Activated gamma-delta T cell treated with anti-CD3 and anti-CD28 coated beads, Interleukin-2, amount 50 U/mL, for 16 hours (primary cell): ENCODE measurements around the gene BTBD10.

ENCODE experiments used
- DNase-seq: peaks from one replicate; pipeline ENCODE4 v3.0.0-alpha.2; 2020; ENCODE audit warnings: low read depth

Gene BTBD10

GRCh38 chr11:13462901-13463778 lies at the start of gene BTBD10:
Gene BTBD10, minus strand, starts transcription at chr11:13463222. Its CDS starts 18,098 bp downstream, at chr11:13445124.
- DNase-seq, result peak; percentile 83

GRCh38 chr11:13503393-13503792 lies 40.4 kb upstream of the BTBD10 start:
- DNase-seq, result no peak

GRCh38 chr11:13502492-13502891 lies 39.5 kb upstream of the BTBD10 start:
- DNase-seq, result no peak

GRCh38 chr11:13495929-13496328 lies 32.9 kb upstream of the BTBD10 start, which contains the start of gene PTH:
Gene PTH, minus strand, starts transcription at chr11:13495997. Its CDS starts 3,142 bp downstream, at chr11:13492855.
- DNase-seq, result no peak

- no peak for DNase-seq
Observed at GRCh38 chr11:13494051-13494450, 31.0 kb upstream of the BTBD10 start.

DNA sequence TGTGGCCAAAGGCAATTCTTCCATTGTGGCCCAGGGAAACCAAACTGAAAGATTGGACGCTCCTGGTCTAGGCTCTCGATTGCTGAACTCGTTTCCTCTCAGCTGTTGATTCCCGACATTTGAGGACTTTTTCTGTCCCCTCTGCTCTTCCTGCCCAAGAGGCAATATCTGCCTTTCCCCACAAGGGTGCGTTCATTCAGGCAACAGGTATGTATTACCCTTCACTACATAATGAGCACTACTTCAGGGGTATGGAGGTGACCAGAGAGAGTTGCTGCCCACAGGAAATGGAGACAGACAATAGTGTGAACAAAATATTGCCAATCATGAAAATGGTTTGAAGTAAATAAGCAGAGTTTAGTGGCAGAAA lies 24.6 kb upstream of the BTBD10 start:
- no peak for DNase-seq

DNA sequence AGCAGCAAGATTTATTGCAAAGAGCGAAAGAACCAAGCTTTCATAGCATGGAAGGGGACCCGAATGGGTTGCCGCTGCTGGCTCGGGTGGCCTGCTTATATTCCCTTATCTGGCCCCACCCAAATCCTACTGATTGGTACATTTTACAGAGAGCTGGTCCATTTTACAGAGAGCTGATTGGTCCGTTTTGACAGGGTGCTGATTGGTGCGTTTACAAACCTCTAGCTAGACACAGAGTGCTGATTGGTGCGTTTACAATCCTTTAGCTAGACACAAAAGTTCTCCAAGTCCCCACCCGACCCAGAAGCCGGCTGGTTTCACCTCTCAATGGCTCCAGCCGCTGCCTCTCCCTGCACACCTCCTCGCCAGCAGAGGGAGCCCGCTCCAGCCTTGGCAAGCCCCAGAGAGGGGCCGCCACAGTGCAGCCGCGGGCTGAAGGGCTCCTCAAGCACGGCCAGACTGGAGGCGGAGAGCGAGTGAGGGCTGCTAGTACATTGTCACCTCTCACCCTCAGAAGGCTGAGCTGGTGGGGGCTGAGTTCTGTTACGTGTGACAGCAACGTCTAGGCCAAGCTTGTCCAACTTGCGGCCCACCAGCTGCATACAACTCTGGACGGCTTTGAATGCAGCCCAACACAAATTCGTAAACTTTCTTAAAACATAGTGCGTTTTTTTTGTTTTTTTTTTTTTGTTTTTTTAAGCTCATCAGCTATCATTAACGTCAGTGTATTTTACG lies 24.1 kb upstream of the BTBD10 start:
- peak; percentile 52 for DNase-seq

DNA sequence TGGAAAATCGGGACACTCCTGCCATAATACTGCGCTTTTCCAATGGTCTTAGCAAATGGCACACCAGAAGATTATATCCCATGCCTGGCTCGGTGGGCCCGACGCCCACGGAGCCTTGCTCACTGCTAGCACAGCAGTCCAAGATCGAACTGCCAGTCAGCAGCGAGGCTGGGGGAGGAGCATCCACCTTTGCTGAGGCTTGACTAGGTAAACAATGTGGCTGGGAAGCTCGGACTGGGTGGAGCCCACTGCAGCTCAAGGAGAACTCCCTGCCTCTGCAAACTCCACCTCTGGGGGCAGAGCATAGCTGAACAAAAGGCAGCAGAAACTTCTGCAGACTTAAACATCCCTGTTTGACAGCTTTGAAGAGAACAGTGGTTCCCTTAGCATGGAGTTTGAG lies 17.2 kb upstream of the BTBD10 start:
- DNase-seq, result no peak

DNA sequence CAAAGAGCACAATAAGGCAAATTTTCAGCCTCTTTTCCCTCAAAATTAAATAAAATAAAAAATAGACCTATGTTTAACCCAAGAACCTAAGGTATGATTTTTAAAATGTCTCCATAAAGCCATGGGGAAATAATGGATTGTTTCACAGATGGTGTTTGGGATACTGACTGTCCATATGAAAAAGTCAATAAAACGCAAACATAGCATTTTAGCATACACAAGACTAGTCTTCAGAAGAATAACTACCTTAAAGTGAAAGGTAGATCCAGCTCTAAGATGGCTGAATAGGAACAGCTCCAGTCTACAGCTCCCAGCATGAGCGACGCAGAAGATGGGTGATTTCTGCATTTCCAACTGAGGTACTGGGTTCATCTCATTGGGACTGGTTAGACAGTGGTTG lies 16.7 kb upstream of the BTBD10 start:
- DNase-seq, result no peak

- DNase-seq, result no peak
Observed at GRCh38 chr11:13475091-13475490, 12.1 kb upstream of the BTBD10 start.

DNA sequence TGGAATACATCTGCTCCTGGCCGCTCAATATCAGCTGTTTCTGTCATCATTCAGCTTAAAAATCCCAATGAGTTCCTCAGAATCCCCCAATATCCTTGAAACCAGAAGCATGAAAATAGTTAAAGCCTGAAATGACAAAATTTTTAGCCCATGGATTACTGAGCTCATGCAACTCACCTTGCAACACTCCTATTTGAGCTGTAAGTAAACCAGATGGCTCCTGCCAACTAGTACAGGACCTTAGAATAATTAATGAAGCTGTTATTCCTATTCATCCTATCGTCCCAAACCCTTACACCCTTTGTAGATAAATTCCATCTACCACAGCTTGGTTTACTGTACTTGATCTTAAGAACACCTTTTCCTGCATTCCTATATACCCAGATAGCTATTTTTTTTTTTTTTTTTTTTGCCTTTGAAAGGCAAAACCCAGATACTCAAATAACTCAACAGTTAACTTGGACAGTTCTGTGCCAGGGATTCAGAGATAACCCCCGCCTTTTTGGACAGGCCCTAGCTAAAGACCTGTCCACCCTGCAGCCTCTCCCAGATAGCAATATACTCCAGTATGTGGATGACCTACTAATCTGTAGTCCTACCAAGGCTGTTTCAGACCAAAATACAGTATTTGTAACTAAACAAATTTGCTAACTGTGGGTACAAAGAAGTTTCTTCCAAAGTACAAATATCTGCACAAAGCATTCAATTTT lies 10.1 kb upstream of the BTBD10 start:
- DNase-seq, result no peak

- no peak for DNase-seq
Observed at GRCh38 chr11:13468750-13469149, 5.7 kb upstream of the BTBD10 start.

GRCh38 chr11:13465909-13466371 lies 2.9 kb upstream of the BTBD10 start:
- no peak for DNase-seq

DNA sequence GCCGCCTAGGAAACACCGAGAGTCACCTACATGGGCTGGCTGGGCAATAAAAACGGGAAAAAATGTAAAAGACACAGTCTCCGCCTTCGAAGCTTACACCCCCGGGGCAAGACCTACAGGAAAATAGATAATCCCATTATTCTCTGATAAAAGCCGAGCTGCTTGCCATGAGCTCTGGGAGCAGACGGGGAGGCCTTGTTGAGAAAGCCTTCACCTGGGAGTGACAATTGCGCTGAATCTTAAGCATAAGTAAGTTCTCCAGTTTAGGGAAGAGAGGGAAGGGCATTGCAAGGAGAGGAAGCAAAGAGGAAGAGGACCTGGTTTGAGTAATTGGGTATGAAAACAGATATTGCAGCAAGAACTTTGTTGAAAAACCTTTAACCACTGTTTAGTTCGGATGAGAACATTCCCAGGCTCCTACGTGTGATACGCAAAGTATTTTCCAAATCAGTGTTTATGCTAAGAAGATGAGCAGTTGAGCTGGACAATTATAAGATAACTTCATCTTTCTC lies 813 bp upstream of the BTBD10 start:
- no peak for DNase-seq

GRCh38 chr11:13462311-13462900 lies 616 bp downstream of the BTBD10 start:
- DNase-seq, result peak; percentile 37

GRCh38 chr11:13461291-13461690 lies 1.7 kb downstream of the BTBD10 start:
- no peak for DNase-seq

GRCh38 chr11:13450832-13451397 lies 12.1 kb downstream of the BTBD10 start:
- DNase-seq, result no peak

GRCh38 chr11:13449522-13449921 lies 13.5 kb downstream of the BTBD10 start:
- no peak for DNase-seq

DNA sequence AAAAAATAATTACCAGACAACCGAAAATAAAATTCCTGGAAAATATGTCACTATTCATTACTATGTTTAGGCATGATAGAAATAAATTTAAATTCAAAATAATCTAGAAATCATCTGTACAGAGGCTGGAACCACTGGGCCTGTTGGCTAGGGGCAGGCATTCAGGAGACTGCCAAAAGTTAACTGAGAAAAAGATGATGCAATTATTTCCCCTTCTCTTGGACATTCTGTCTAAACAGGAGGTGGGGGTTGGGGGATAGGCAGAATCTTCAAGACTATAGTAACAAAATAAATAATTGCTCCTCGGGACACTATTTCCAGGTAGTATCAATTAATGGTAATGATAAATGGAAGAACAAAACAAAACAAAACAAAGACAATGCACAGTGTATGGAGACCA lies 14.1 kb downstream of the BTBD10 start:
- DNase-seq, result no peak

DNA sequence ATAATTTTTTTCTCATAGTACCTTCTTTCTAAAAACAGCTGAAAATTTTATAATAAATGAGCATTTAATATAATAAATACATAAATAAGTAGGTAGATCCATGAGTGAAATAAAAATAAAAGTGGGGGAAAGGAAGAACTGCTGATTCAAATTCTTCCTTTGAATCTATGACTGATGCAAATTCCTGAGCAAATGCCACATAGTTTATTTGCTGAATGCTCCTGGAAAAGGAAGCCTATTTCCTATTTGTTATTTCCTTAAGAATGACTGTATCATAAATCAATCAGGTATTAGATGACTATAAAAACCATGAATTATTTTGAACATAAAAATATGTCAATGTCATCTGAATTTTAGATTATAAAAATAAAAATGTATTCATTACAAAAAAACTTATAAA lies 16.6 kb downstream of the BTBD10 start:
- no peak for DNase-seq

- DNase-seq, result no peak
Observed at GRCh38 chr11:13445588-13445987, 17.4 kb downstream of the BTBD10 start.
